GM12878 (cell line): ENCODE measurements around the gene PRICKLE3. TPM values are rescaled to one million over a fixed set of nuclear protein-coding genes. Genes with fewer than 3 reads are reported as not detected.

Source experiments
- ATAC-seq: fragments of 200-7000 bp; cut with Tn5 transposase; 3 replicates; pipeline ENCODE4 v1.9.1; 2020; ENCODE audit warnings: mild to moderate bottlenecking, moderate library complexity
- BruUV-seq: library from RNA; stranded (reverse); fragments of 400-500 nt; replicated peaks from 2 replicates; lab custom pipeline; 2021; lab: Mats Ljungman, UMichigan
- CTCF ChIA-PET: fragments of 300-600 bp; sonication (Branson Sonifier 250); formaldehyde crosslinking; extraction: SDS; loops from one replicate; lab custom pipeline; 2021; ENCODE audit warnings: inconsistent platforms; lab: Yijun Ruan, JAX
- POLR2A ChIA-PET: fragments of 350-600 bp; formaldehyde crosslinking; extraction: SDS; loops from one replicate; lab custom pipeline; 2021; ENCODE audit warnings: inconsistent platforms; lab: Charles Lee
- RAD21 ChIA-PET: fragments of 300-600 bp; sonication (Branson Sonifier 250); formaldehyde crosslinking; loops from one replicate; lab custom pipeline; 2023; ENCODE audit warnings: antibody characterized with exemption; ENCODE audit not compliant: unreplicated experiment; lab: Charles Lee
- SMC1A ChIA-PET: fragments of 300-600 bp; sonication (Branson Sonifier 250); formaldehyde crosslinking; loops from one replicate; lab custom pipeline; 2023; ENCODE audit not compliant: unreplicated experiment, uncharacterized antibody; lab: Charles Lee
- DNase-seq: peaks from one replicate; pipeline ENCODE4 v3.0.0-alpha.2; 2011; ENCODE audit warnings: low read depth, low spot score
- FAIRE-seq: peaks from 3 replicates; lab custom pipeline; 2011; peaks lifted over from hg19 to GRCh38; lab: Jason Lieb, UNC
- H2AFZ ChIP-seq: 2 replicates; pipeline ENCODE4 v1.6.0; 2011; ENCODE audit warnings: low read depth, low read length, control low read depth; ENCODE audit not compliant: control insufficient read depth
- H3K27ac ChIP-seq: 2 replicates; pipeline ENCODE4 v1.5.1; 2011; ENCODE audit warnings: control low read depth; ENCODE audit not compliant: control insufficient read depth, insufficient read depth
- H3K27me3 ChIP-seq, 2 experiments: replicated peaks in 1 of 2; 2 replicates each; pipeline versions ENCODE4 v1.6.0 to v1.6.1; 2011; ENCODE audit warnings: low read length in 1 of 2; ENCODE audit not compliant: control insufficient read depth in 2 of 2, insufficient read depth in 2 of 2
- H3K36me3 ChIP-seq, 2 experiments: 2 replicates each; pipeline ENCODE4 v1.5.1; 2011; ENCODE audit warnings: low read length in 1 of 2; ENCODE audit not compliant: control insufficient read depth in 2 of 2, insufficient read depth in 2 of 2
- H3K4me1 ChIP-seq: 2 replicates; pipeline ENCODE4 v1.6.1; 2011; ENCODE audit warnings: mild to moderate bottlenecking, low read length, moderate library complexity, mixed read lengths; ENCODE audit not compliant: control insufficient read depth, insufficient read depth
- H3K4me2 ChIP-seq: 2 replicates; pipeline ENCODE4 v1.6.0; 2011; ENCODE audit warnings: control low read depth; ENCODE audit not compliant: control insufficient read depth, insufficient read depth
- H3K4me3 ChIP-seq: fragments of 200-600 bp; sonication (generic); 2 replicates; pipeline ENCODE4 v1.5.1; 2016
- H3K79me2 ChIP-seq: 2 replicates; pipeline ENCODE4 v1.6.0; 2011; ENCODE audit warnings: low read length; ENCODE audit not compliant: control insufficient read depth, insufficient read depth
- H3K9ac ChIP-seq: 2 replicates; pipeline ENCODE4 v1.8.0; 2011; ENCODE audit warnings: low read length, control low read depth, mixed read lengths; ENCODE audit not compliant: control insufficient read depth, insufficient read depth
- H3K9me3 ChIP-seq: replicated peaks from 3 replicates; pipeline ENCODE4 v1.5.1; 2011; ENCODE audit warnings: mild to moderate bottlenecking, low read length; ENCODE audit not compliant: control insufficient read depth, insufficient read depth
- H4K20me1 ChIP-seq: 2 replicates; pipeline ENCODE4 v1.6.0; 2011; ENCODE audit not compliant: control insufficient read depth, insufficient read depth
- WGBS: methylation state at CpG from one replicate; pipeline ENCODE4 v1.1.6; 2016; ENCODE audit warnings: low lambda C conversion rate; ENCODE audit not compliant: insufficient replicate concordance, insufficient coverage; ENCODE audit errors: missing lambda C conversion rate; 5-methylcytosine and 5-hydroxymethylcytosine counted together
- in situ Hi-C: fragments of 300-500 bp; cut with MboI; formaldehyde crosslinking; loops from 9 replicates; pipeline ENCODE4 v1.14.3; 2018; ENCODE audit warnings: mixed read lengths
- intact Hi-C: fragments of 100-400 bp; cut with micrococcal nuclease; formaldehyde crosslinking; loops from one replicate; pipeline ENCODE4 v1.14.2; 2022; ENCODE audit not compliant: unreplicated experiment
- polyA plus RNA-seq, 11 experiments: library from polyadenylated mRNA; depleted of rRNA in 4 of 11; unstranded in 6 of 11; stranded (reverse) in 5 of 11; fragments of >200 nt; fragmentation: Nextera tagmentation in 4 of 11; fragmentation: Illumina TruSeq in 1 of 11; extraction: Ambion mirVana in 4 of 11; extraction: Trizol in 1 of 11; gene quantifications; 1 replicate in 1 of 11; 2 replicates in 10 of 11; pipeline versions ENCODE4 v1.2.1 to v1.2.3, GENCODE V29; 2011 to 2016; ENCODE audit warnings: inconsistent platforms in 2 of 11, missing spikeins in 2 of 11, low read depth in 1 of 11
- total RNA-seq, 4 experiments: library from RNA; depleted of rRNA in 3 of 4; stranded (reverse); fragments of >200 nt in 3 of 4; fragmentation: Illumina TruSeq in 1 of 4; extraction: Trizol in 1 of 4; gene quantifications; 2 replicates each; pipeline versions ENCODE4 v1.2.1 to v1.2.3, GENCODE V29; 2013 to 2021
- TF ChIP-seq, protein P1 (sequence below): fragments of 450-650 bp; IDR thresholded peaks from 2 replicates; pipeline ENCODE4 v1.6.1; 2016; ENCODE audit warnings: mild to moderate bottlenecking, moderate library complexity, borderline replicate concordance

Gene PRICKLE3
- total and polyA plus RNA-seq, 10 of the 15 experiments (the other 5 are each of a cell fraction or from before 2014, with no cell fraction given) = 0.69 to 17.4 (median 7.6) TPM

DNA sequence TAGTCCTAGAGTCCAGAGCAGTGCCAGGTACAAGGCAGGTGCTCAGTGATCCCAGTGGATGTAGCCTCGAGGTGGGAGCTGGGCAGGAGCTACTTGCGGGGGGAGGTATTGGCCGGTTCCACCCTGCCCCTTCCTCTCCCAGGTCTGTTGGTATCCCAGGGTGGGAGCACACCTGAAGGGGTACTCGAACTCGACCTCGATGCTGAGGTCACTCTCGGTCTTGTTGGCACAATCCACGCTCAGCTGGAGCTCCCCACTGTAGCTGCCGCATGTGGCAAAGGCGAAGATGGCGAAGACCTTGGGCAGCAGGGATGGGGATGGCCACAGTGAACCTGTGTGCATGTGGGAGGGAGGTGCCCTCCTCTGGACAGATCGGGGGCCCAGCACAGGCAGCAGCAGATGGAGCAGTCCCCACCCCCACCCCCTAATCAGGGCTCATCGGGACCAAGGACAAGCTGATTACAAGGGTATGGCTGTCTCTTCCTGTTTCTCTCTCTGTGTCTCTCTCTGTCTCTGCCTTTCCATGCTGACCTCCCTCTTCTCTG is 11.4 kb upstream of the PRICKLE3 start:
- no peak for DNase-seq
- ChIA-PET CTCF (no interaction called here), RAD21 (no interaction called here), POLR2A (no interaction called here), SMC1A (no interaction called here)
- no peak for ATAC-seq
- no peak overlapping the region for H3K4me3 ChIP-seq
- no peaks in the 10 kb centered on the region for H3K36me3 ChIP-seq
- BruUV-seq = no TSS peak
- in situ Hi-C loops (no loop called here), intact Hi-C loops (no loop called here)
- H4K20me1 ChIP-seq = no peaks in the 10 kb centered on the region
- no peak overlapping the region for H2AFZ ChIP-seq
- no peaks in the 10 kb centered on the region for H3K27me3 ChIP-seq
- TF ChIP-seq, protein P1, sequence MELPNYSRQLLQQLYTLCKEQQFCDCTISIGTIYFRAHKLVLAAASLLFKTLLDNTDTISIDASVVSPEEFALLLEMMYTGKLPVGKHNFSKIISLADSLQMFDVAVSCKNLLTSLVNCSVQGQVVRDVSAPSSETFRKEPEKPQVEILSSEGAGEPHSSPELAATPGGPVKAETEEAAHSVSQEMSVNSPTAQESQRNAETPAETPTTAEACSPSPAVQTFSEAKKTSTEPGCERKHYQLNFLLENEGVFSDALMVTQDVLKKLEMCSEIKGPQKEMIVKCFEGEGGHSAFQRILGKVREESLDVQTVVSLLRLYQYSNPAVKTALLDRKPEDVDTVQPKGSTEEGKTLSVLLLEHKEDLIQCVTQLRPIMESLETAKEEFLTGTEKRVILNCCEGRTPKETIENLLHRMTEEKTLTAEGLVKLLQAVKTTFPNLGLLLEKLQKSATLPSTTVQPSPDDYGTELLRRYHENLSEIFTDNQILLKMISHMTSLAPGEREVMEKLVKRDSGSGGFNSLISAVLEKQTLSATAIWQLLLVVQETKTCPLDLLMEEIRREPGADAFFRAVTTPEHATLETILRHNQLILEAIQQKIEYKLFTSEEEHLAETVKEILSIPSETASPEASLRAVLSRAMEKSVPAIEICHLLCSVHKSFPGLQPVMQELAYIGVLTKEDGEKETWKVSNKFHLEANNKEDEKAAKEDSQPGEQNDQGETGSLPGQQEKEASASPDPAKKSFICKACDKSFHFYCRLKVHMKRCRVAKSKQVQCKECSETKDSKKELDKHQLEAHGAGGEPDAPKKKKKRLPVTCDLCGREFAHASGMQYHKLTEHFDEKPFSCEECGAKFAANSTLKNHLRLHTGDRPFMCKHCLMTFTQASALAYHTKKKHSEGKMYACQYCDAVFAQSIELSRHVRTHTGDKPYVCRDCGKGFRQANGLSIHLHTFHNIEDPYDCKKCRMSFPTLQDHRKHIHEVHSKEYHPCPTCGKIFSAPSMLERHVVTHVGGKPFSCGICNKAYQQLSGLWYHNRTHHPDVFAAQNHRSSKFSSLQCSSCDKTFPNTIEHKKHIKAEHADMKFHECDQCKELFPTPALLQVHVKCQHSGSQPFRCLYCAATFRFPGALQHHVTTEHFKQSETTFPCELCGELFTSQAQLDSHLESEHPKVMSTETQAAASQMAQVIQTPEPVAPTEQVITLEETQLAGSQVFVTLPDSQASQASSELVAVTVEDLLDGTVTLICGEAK = no peak
- H3K9me3 ChIP-seq = no peaks in the 10 kb centered on the region
- H3K79me2 ChIP-seq = no peaks in the 10 kb centered on the region
- 51% methylated on average over 13 of the region's 13 CpGs for WGBS
- no peak overlapping the region for H3K9ac ChIP-seq
- H3K27ac ChIP-seq = no peak overlapping the region
- no peaks in the 10 kb centered on the region for H3K4me1 ChIP-seq
- FAIRE-seq = no peak
- H3K4me2 ChIP-seq = no peak overlapping the region
